Panc1 (cell line): ENCODE measurements around the gene USP48. TPM values are rescaled to one million over a fixed set of nuclear protein-coding genes. Genes with fewer than 3 reads are reported as not detected.

Experiments used
- ATAC-seq: fragments of 200-7000 bp; cut with Tn5 transposase; 2 replicates; pipeline ENCODE4 v1.9.1; 2020; ENCODE audit warnings: mild to moderate bottlenecking, moderate library complexity
- BruUV-seq: library from RNA; stranded (reverse); fragments of 400-500 nt; replicated peaks from 2 replicates; lab custom pipeline; 2021; lab: Mats Ljungman, UMichigan
- CTCF ChIA-PET: fragments of 300-600 bp; sonication (Branson Sonifier 250); formaldehyde crosslinking; loops from one replicate; lab custom pipeline; 2022; ENCODE audit warnings: antibody characterized with exemption; lab: Charles Lee
- POLR2A ChIA-PET: fragments of 300-600 bp; sonication (Branson Sonifier 250); formaldehyde crosslinking; loops from one replicate; lab custom pipeline; 2022; ENCODE audit warnings: antibody characterized with exemption; lab: Charles Lee
- DNase-seq: peaks from one replicate; pipeline ENCODE4 v3.0.0-alpha.2; 2010; ENCODE audit warnings: low read depth, low spot score
- H3K27ac ChIP-seq: 2 replicates; pipeline ENCODE4 v1.5.1; 2011; ENCODE audit warnings: mild to moderate bottlenecking, low read length, inconsistent platforms
- H3K27me3 ChIP-seq: fragments of 200-500 bp; sonication (Bioruptor generic); 2 replicates; pipeline ENCODE4 v1.6.0; 2014; ENCODE audit warnings: low read length, inconsistent platforms; ENCODE audit not compliant: control insufficient read depth, insufficient read depth
- H3K36me3 ChIP-seq: fragments of 200-500 bp; sonication (Bioruptor generic); 2 replicates; pipeline ENCODE4 v1.5.1; 2014; ENCODE audit warnings: inconsistent platforms, mild to moderate bottlenecking, low read length, moderate library complexity; ENCODE audit not compliant: control insufficient read depth, insufficient read depth
- H3K4me1 ChIP-seq: 2 replicates; pipeline ENCODE4 v1.5.1; 2011; ENCODE audit warnings: inconsistent platforms, mild to moderate bottlenecking, low read length, moderate library complexity; ENCODE audit not compliant: control insufficient read depth, insufficient read depth
- H3K4me3 ChIP-seq, 2 experiments: 2 replicates each; pipeline ENCODE4 v1.5.1; 2011 to 2012; ENCODE audit warnings: low read depth in 2 of 2, low read length in 2 of 2, mild to moderate bottlenecking in 2 of 2, inconsistent platforms in 1 of 2, moderate library complexity in 1 of 2
- H3K9me3 ChIP-seq: fragments of 200-500 bp; sonication (Bioruptor generic); 2 replicates; pipeline ENCODE4 v1.5.1; 2014; ENCODE audit warnings: low read depth, mild to moderate bottlenecking, inconsistent platforms, low read length, moderate library complexity; ENCODE audit not compliant: control insufficient read depth, insufficient read depth
- POLR2AphosphoS5 ChIP-seq: IDR thresholded peaks from 2 replicates; pipeline ENCODE4 v1.6.1; 2012; ENCODE audit warnings: mild to moderate bottlenecking, low read depth, low read length, moderate library complexity
- SIN3A ChIP-seq: IDR thresholded peaks from 2 replicates; pipeline ENCODE4 v1.6.1; 2012; ENCODE audit warnings: low read depth, mild to moderate bottlenecking, low read length, moderate library complexity, borderline replicate concordance; ENCODE audit not compliant: insufficient read depth
- TCF7L2 ChIP-seq: IDR thresholded peaks from 2 replicates; pipeline ENCODE4 v1.6.1; 2011; ENCODE audit warnings: mild to moderate bottlenecking, low read depth, low read length, inconsistent platforms
- in situ Hi-C: cut with HindIII; loops from 2 replicates; pipeline ENCODE4 v1.10.0; 2016; ENCODE audit warnings: low sequenced_read_pairs, low pct_unique_long_range_greater_than_20kb
- intact Hi-C: fragments of 100-400 bp; cut with micrococcal nuclease; formaldehyde crosslinking; loops from one replicate; pipeline ENCODE4 v1.10.0; 2022; ENCODE audit not compliant: unreplicated experiment
- total RNA-seq: library from RNA; stranded (reverse); gene quantifications from one replicate; pipeline ENCODE4 v1.2.1, GENCODE V29; 2021; ENCODE audit not compliant: unreplicated experiment
- TF ChIP-seq, protein P1 (sequence below), 2 experiments: IDR thresholded peaks; 2 replicates each; pipeline ENCODE4 v1.6.1; 2011 to 2012; ENCODE audit warnings: low read depth in 2 of 2, control low read depth in 1 of 2, low read length in 1 of 2, mild to moderate bottlenecking in 1 of 2, moderate library complexity in 1 of 2; ENCODE audit not compliant: insufficient read depth in 1 of 2
- TF ChIP-seq, protein P2 (sequence below): fragments of 450-650 bp; IDR thresholded peaks from 2 replicates; pipeline ENCODE4 v1.5.1; 2017; ENCODE audit warnings: mild to moderate bottlenecking

The USP48 gene
- total RNA-seq, 1 experiment from 2014 or later = 71.6 TPM

DNA sequence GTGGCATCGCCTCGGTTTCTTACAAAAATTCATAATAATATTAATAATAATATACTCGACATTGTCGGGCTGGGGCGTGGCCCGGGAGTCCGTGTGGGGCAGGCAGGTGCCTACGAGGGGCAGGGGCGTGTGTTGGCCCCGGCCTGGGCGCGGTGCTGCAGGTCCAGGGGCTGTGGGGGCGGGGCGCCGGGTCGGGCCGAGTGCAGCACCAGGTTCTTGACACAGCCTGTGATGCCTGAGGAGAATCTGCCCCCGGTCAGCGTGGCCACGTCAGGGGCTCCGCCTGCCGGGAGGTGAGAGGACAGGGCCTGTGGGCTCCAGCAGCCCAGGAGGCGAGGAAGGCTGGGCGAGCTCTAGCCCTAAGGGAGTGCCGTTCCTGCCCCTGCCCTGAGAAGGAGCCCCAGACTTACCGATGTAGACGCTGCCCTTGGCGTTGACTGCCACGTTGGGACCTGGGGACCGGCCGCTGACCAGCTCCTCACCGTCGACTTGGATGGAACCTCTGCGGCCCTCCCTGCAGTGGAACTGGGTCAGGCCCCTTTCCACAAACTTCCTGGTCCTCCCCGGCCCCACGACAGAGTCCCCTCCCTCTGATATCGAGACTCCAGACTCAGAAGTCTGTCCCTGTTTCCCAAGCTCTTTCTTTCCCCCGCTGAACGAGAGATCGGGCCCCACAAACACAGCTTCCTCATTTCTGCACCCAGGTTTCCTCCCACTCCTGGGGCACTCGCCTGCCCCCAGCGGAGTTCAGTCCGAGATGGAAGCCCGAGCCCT lies 40.4 kb upstream of the USP48 start:
- Histone ChIP-seq H3K4me3 (no peak overlapping the region), H3K4me1 (no peaks in the 10 kb centered on the region), H3K27me3 (no peaks in the 10 kb centered on the region), H3K36me3 (peaks cover 6% of the 10 kb centered on the region; the same call in 1 of the 2 replicates), H3K27ac (no peak overlapping the region), H3K9me3 (no peaks in the 10 kb centered on the region)
- TSS peak; percentile 79 for BruUV-seq
- intact Hi-C loops (no loop called here), in situ Hi-C loops (no loop called here)
- ATAC-seq = no peak
- no peak for DNase-seq
- TF ChIP-seq, protein P1, sequence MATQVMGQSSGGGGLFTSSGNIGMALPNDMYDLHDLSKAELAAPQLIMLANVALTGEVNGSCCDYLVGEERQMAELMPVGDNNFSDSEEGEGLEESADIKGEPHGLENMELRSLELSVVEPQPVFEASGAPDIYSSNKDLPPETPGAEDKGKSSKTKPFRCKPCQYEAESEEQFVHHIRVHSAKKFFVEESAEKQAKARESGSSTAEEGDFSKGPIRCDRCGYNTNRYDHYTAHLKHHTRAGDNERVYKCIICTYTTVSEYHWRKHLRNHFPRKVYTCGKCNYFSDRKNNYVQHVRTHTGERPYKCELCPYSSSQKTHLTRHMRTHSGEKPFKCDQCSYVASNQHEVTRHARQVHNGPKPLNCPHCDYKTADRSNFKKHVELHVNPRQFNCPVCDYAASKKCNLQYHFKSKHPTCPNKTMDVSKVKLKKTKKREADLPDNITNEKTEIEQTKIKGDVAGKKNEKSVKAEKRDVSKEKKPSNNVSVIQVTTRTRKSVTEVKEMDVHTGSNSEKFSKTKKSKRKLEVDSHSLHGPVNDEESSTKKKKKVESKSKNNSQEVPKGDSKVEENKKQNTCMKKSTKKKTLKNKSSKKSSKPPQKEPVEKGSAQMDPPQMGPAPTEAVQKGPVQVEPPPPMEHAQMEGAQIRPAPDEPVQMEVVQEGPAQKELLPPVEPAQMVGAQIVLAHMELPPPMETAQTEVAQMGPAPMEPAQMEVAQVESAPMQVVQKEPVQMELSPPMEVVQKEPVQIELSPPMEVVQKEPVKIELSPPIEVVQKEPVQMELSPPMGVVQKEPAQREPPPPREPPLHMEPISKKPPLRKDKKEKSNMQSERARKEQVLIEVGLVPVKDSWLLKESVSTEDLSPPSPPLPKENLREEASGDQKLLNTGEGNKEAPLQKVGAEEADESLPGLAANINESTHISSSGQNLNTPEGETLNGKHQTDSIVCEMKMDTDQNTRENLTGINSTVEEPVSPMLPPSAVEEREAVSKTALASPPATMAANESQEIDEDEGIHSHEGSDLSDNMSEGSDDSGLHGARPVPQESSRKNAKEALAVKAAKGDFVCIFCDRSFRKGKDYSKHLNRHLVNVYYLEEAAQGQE (IDR thresholded peaks at IDR 0.05; ENCODE audit: insufficient read depth in 1 of 2, low read depth in 2 of 2, low read length in 1 of 2) = no peak
- TF ChIP-seq, protein P2, sequence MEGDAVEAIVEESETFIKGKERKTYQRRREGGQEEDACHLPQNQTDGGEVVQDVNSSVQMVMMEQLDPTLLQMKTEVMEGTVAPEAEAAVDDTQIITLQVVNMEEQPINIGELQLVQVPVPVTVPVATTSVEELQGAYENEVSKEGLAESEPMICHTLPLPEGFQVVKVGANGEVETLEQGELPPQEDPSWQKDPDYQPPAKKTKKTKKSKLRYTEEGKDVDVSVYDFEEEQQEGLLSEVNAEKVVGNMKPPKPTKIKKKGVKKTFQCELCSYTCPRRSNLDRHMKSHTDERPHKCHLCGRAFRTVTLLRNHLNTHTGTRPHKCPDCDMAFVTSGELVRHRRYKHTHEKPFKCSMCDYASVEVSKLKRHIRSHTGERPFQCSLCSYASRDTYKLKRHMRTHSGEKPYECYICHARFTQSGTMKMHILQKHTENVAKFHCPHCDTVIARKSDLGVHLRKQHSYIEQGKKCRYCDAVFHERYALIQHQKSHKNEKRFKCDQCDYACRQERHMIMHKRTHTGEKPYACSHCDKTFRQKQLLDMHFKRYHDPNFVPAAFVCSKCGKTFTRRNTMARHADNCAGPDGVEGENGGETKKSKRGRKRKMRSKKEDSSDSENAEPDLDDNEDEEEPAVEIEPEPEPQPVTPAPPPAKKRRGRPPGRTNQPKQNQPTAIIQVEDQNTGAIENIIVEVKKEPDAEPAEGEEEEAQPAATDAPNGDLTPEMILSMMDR = no peak
- TF ChIP-seq POLR2AphosphoS5 (no peak), SIN3A (no peak), TCF7L2 (no peak)
- ChIA-PET CTCF (no interaction called here), POLR2A (no interaction called here)

DNA sequence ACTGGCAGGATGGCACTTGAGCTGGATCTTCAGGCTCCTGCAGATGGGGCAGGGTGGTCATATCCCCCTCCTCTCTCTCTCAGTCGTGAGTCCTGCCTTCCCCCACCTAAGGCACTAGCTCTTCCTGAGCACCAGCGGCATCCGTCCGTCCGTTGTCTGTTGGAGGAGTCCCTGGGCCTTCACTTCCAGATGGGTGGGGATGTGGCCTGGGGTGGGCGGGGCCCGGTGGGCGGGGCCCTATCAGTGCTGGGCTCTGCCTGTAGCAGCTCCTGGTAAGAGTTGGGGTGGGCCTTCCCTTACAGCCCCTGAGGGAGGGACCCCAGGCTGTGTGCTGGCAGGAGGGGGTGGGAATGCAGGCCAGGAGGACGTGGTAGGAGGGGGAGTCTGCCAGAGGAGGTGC lies 39.4 kb upstream of the USP48 start:
- POLR2A ChIA-PET = interaction anchor here (0.5 to 0.8 kb wide), 2 partner anchors 10 to 17 kb away, joined by 4 to 8 read pairs; no protein-coding TSS in a partner anchor
- H3K9me3 ChIP-seq = no peaks in the 10 kb centered on the region
- no TSS peak for BruUV-seq
- TF ChIP-seq, protein P2 = no peak
- peak; percentile 58 for ATAC-seq
- H3K27ac ChIP-seq = no peak overlapping the region
- peaks cover 4% of the 10 kb centered on the region; the same call in 1 of the 2 replicates for H3K36me3 ChIP-seq
- no peaks in the 10 kb centered on the region for H3K27me3 ChIP-seq
- no peak overlapping the region for H3K4me3 ChIP-seq
- in situ Hi-C loops = no loop called here
- no peaks in the 10 kb centered on the region for H3K4me1 ChIP-seq
- intact Hi-C loops = no loop called here
- DNase-seq = no peak
- CTCF ChIA-PET = no interaction called here
